ENCODE data around the gene NPAS3. TPM values are rescaled to one million over a fixed set of nuclear protein-coding genes. Genes with fewer than 3 reads are reported as not detected.

Gene NPAS3
- polyA plus RNA-seq, 4 donors: 8.2 to 8.6 (median 8.5) TPM

- DNase-seq (ENCODE audit: low read depth in 4 of 4, low spot score in 2 of 4): no peak
Observed at GRCh38 chr14:33646692-33647260, 708.1 kb downstream of the NPAS3 start.

DNA sequence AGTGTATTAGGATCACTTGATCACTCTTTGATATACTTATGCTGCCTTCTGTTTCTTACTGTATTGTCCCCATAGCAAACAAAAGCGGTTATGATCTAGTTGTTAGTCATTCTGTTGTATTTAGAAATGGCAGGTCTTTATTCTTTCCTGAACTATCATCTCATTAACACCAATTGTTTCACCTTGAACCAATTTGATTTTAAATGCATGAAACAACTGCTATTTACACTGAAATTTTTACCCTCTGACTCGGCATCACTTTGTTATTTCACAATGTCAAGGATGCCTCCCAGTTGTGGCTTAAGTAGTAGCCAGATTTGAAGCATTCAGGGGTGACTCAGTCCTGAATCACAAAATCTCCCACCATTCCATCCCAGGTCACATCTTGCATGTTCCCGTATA lies 708.7 kb downstream of the NPAS3 start:
- no peak for DNase-seq (ENCODE audit: low read depth in 4 of 4, low spot score in 2 of 4)

GRCh38 chr14:33650430-33650829 lies 711.8 kb downstream of the NPAS3 start:
- no peak for DNase-seq (ENCODE audit: low read depth in 4 of 4, low spot score in 2 of 4)

GRCh38 chr14:33652566-33653307 lies 714.1 kb downstream of the NPAS3 start:
- DNase-seq (ENCODE audit: low read depth in 4 of 4, low spot score in 2 of 4): no peak

DNA sequence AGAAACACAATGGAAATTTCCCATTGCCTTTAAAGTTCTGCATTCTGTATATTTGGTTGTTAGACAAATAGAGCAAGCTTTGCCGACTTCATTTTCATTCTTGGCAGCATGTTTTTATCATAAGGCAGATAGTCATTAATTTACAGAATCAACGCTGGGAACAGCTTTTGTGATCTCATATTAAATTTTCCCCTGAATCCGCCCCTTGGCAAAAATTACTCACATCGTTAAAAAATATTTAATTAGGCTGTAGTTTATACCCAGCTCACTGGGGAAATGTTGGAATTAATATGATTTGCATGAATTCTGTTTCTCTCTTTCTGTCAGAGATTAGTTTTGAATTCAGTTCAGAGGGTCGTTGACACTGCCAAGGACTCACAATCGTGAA lies 714.6 kb downstream of the NPAS3 start:
- no peak for DNase-seq (ENCODE audit: low read depth in 4 of 4, low spot score in 2 of 4)

GRCh38 chr14:33655421-33655820 lies 716.7 kb downstream of the NPAS3 start:
- DNase-seq (ENCODE audit: low read depth in 4 of 4, low spot score in 2 of 4): no peak

DNA sequence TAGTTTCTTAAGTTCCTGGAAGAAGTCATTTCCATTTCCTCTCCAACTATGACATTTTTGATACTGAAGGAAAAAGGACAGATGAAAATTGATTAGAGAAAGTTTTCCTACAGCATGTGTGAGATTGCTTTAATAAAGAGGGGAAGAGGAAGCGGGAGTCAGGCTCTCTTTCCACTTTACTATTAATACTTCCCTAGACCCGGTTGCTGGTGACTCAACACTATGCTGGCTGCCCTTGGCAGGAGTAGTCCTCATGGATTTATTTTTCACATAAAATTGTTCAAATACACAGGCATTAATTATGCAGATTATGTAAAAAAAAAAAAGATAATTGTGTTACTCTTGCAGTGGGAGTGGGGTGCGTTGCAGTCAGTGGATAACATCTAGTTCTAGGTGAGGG lies 718.8 kb downstream of the NPAS3 start:
- DNase-seq (ENCODE audit: low read depth in 4 of 4, low spot score in 2 of 4): no peak

- no peak for DNase-seq (ENCODE audit: low read depth in 4 of 4, low spot score in 2 of 4)
Observed at GRCh38 chr14:33660248-33660647, 721.6 kb downstream of the NPAS3 start.

GRCh38 chr14:33661101-33661500 lies 722.4 kb downstream of the NPAS3 start:
- DNase-seq (ENCODE audit: low read depth in 4 of 4, low spot score in 2 of 4): no peak

- DNase-seq (ENCODE audit: low read depth in 4 of 4, low spot score in 2 of 4): no peak
Observed at GRCh38 chr14:33668066-33668465, 729.4 kb downstream of the NPAS3 start.

DNA sequence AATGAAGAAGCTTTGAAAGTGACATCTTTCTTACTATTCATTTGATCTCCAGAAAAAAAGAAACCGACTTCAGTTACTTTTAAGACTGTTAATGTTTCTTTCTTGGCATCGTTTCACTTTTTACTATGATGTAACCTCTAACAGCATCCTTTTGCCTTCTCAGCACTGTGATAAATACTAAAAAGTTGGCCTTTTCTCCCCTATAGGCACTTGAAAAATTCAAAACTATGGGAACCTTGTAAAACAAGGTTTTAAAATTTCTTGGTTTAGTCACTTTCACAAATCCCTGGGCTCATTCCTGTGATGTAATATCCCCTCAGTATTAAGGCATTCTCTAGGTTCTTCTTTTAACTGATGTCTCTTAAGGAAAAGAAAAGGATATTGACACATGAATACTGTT lies 730.4 kb downstream of the NPAS3 start:
- no peak for DNase-seq (ENCODE audit: low read depth in 4 of 4, low spot score in 2 of 4)

DNA sequence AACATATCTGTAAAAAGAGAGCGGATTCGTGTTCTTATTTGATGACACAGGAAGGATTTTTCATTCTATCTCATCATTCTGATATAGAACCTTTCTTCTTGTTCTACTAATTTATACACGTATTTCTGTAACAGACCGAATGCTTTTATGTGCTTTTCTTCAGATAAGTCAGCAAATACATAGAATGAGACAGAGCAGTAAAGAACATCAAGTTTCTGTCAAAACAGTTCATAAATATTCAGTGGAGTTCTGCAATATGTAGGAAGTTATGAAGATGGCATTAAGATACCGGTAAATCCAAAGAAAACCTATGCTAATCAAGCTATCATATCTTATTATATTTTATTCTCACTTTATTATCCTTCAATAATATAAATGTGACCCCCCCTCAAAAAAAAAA lies 731.6 kb downstream of the NPAS3 start:
- no peak for DNase-seq (ENCODE audit: low read depth in 4 of 4, low spot score in 2 of 4)

GRCh38 chr14:33671556-33671955 lies 732.9 kb downstream of the NPAS3 start:
- DNase-seq (ENCODE audit: low read depth in 4 of 4, low spot score in 2 of 4): no peak

DNA sequence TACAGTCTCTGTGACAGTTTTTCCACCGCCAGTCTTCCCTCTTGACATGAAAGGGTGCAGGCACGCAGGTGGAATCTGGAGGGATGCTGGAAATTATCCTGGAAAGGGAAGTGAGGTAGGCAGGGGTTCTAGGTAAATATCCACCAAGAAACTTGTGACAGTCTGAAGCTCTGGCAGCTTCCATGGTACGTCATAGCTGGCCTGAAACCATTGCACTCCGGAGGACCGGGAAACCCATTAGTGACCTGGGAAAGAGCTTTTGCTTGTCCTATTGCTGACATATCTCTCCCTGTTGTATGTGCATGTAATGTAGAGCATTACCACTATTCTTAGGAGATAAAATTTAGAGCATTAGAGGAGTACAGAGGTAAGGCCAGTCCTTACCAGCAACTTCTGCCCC lies 736.2 kb downstream of the NPAS3 start:
- DNase-seq (ENCODE audit: low read depth in 4 of 4, low spot score in 2 of 4): no peak

GRCh38 chr14:33675415-33676130 lies 736.9 kb downstream of the NPAS3 start:
- no peak for DNase-seq (ENCODE audit: low read depth in 4 of 4, low spot score in 2 of 4)

- no peak for DNase-seq (ENCODE audit: low read depth in 4 of 4, low spot score in 2 of 4)
Observed at GRCh38 chr14:33676135-33676566, 737.5 kb downstream of the NPAS3 start.

GRCh38 chr14:33676891-33677290 lies 738.2 kb downstream of the NPAS3 start:
- DNase-seq (ENCODE audit: low read depth in 4 of 4, low spot score in 2 of 4): no peak

- DNase-seq (ENCODE audit: low read depth in 4 of 4, low spot score in 2 of 4): no peak
Observed at GRCh38 chr14:33678005-33678404, 739.3 kb downstream of the NPAS3 start.

- DNase-seq (ENCODE audit: low read depth in 4 of 4, low spot score in 2 of 4): no peak
Observed at GRCh38 chr14:33679025-33679424, 740.3 kb downstream of the NPAS3 start.

DNA sequence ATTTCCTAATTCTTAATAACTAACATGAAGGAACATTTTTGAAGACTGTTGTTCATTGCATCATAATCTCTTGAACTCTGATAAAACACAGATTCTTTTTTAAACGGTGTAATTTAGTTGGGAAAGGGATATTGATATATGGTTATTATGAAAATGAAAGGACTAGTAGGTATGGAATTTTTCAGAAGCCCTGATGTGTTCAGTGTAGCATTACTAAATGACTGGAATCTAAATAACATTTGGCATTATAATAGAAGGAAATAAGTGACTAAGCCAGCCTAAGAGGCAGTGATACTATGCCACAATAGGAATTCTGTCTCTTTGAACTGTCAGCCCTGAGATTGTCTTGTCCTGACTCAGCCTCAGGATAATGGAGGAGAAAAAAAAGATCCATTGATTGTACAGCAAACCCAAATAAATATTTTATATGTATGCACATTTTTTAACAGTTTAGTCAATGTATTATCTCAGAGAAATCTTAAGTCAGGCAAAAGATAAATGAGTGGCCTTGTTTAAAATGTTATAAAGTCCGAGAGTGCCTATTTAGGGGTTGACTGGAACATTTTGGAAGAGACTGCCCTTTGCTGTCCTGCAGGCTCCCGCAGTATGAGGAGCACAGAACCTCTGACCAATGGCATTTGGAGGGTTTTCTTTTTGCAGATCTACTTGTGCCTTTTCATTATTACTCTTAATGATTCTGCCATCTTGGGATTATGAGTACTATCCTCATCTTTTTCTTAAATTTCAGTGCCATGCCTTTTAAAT lies 741.0 kb downstream of the NPAS3 start:
- no peak for DNase-seq (ENCODE audit: low read depth in 4 of 4, low spot score in 2 of 4)

- no peak for DNase-seq (ENCODE audit: low read depth in 4 of 4, low spot score in 2 of 4)
Observed at GRCh38 chr14:33680873-33681272, 742.2 kb downstream of the NPAS3 start.

All from left renal cortex interstitium (tissue), 4 donors.